Measurements from ENCODE around the gene UGDH. TPM values are rescaled to one million over a fixed set of nuclear protein-coding genes. Genes with fewer than 3 reads are reported as not detected.
"Not testable (repeated sequence)": the region's sequence is repeated elsewhere in the genome, so short reads cannot be mapped to it uniquely, and the experiment has no call there.

UGDH gene
- total RNA-seq, 1 donor from 2014 or later: 32.3 TPM

DNA sequence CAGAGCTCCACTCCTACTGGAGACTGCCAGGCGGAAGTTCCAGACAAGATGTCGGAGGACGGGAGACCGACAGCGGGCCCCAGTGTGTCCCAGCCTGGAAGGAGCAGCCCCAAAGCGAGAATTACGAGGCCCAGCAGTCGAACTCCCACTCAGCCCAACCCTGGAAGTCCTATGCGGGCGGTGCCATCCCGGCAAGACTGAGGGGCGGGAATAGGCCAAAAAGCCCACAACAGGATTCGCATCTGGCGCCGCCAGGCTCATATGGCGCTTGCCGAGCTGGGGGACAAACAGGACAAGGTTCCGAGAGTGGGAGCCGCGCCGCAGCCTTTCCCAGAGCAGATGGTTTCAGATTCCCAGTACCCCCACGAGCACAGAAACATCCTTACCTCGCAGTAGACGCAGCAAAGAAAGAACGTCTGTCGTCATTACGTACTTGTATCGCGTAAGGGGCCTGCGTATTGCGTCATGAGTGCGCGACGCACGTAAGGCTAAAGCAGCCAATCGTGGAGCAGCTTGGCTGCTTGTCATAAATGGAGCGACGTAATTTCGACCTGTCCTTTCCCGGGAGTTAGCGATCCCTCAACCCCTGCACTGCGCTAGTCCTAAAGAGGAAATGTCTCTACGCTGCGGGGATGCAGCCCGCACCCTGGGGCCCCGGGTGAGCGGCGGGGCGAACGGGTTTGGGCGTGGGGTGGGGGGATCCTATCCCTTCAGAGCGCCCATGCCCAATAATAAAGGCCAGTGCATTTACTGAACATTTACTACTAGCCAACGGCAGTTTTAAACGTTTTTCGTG is 68.5 kb downstream of the UGDH start, which contains the start of the genes LIAS and RPL9:
Gene LIAS, plus strand, starts transcription at position 552 of the 796 bp plus-strand sequence. Its CDS starts 62 bp downstream, at position 614.
Gene RPL9, minus strand, starts transcription at position 418 of the 796 bp plus-strand sequence. CDS start 483 bp downstream, outside the sequence.
- DNase-seq: peak; percentile 89
- Mint-ChIP-seq H3K4me1 (ENCODE audit: low read depth, unreplicated experiment) (peaks cover 11% of the 10 kb centered on the region), H3K9me3 (ENCODE audit: unreplicated experiment) (peaks cover 10% of the 10 kb centered on the region), H3K4me3 (ENCODE audit: unreplicated experiment) (peak within 1 kb of the TSS; percentile 99), H3K27ac (ENCODE audit: unreplicated experiment) (peak within 1 kb of the TSS; percentile 100), H3K36me3 (ENCODE audit: unreplicated experiment) (no peaks in the 10 kb centered on the region), H3K27me3 (ENCODE audit: unreplicated experiment) (peaks cover 9% of the 10 kb centered on the region)
- TF ChIP-seq, protein P1, sequence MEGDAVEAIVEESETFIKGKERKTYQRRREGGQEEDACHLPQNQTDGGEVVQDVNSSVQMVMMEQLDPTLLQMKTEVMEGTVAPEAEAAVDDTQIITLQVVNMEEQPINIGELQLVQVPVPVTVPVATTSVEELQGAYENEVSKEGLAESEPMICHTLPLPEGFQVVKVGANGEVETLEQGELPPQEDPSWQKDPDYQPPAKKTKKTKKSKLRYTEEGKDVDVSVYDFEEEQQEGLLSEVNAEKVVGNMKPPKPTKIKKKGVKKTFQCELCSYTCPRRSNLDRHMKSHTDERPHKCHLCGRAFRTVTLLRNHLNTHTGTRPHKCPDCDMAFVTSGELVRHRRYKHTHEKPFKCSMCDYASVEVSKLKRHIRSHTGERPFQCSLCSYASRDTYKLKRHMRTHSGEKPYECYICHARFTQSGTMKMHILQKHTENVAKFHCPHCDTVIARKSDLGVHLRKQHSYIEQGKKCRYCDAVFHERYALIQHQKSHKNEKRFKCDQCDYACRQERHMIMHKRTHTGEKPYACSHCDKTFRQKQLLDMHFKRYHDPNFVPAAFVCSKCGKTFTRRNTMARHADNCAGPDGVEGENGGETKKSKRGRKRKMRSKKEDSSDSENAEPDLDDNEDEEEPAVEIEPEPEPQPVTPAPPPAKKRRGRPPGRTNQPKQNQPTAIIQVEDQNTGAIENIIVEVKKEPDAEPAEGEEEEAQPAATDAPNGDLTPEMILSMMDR (IDR thresholded peaks at IDR 0.05; ENCODE audit: partially characterized antibody, unreplicated experiment): no peak

DNA sequence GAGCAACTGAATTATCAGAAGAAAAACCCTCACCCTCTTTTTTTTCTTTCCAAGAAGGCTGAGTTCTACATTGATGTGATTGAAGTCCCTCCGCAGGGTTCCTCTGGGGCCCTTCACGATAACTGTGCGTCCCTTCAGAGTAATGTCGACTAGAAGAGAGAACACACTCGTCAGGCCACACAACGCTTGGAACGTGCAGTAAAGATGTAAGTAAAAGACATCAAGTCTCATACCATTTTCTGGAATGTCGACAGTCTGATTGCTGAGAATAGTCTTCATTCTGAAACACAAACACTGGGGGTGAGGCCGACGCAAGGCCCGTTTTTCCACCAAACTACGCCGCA is 69.1 kb downstream of the UGDH start:
- Mint-ChIP-seq H3K4me1 (ENCODE audit: low read depth, unreplicated experiment) (peaks cover 11% of the 10 kb centered on the region), H3K27ac (ENCODE audit: unreplicated experiment) (peak overlapping the region; percentile 100), H3K4me3 (ENCODE audit: unreplicated experiment) (peak overlapping the region; percentile 99)
- not testable (repeated sequence) for H3K9me3 Mint-ChIP-seq (ENCODE audit: unreplicated experiment); H3K27me3 Mint-ChIP-seq (ENCODE audit: unreplicated experiment); H3K36me3 Mint-ChIP-seq (ENCODE audit: unreplicated experiment); DNase-seq

DNA sequence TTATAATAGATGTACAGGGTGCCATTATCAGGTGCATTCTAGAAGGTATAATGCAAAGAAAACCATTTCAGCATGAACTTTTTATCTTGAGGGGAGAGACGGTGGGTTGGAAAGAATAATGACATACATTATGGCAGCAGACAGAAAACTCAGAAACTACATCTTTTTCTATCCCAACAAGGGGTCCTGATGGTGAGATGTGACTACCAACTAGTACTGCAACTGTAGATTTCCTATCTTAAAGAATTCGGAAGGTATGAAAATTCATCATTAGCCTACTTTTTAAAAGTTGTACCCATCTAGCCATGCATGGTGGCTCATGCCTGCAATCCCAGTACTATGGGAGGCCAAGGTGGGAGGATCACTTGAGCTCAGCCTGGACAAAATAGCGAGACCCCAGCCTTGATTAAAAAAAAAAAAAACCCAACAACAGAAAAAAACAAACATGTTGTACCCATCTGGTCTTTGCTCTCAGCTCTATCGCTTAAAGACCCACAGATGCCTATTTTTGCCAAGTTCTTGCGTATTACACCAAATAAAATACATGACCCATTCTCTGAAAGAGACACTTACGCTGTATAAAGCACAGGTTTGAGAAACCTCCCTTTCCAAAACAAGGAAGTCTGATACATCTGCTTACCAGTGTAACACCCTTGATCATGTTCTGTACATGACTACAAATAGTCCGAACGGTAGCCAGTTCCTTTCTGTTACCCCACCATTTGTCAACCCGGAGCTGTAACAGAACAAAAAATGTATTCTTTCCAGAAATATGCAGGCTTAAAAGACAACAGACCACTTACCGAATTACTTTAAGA is 70.1 kb downstream of the UGDH start:
- Mint-ChIP-seq H3K36me3 (ENCODE audit: unreplicated experiment) (peaks cover 2% of the 10 kb centered on the region), H3K4me1 (ENCODE audit: low read depth, unreplicated experiment) (peaks cover 11% of the 10 kb centered on the region), H3K27ac (ENCODE audit: unreplicated experiment) (peak overlapping the region; percentile 100), H3K9me3 (ENCODE audit: unreplicated experiment) (peaks cover 10% of the 10 kb centered on the region), H3K4me3 (ENCODE audit: unreplicated experiment) (peak overlapping the region; percentile 99), H3K27me3 (ENCODE audit: unreplicated experiment) (peaks cover 10% of the 10 kb centered on the region)
- TF ChIP-seq, protein P1 (IDR thresholded peaks at IDR 0.05; ENCODE audit: partially characterized antibody, unreplicated experiment): no peak
- DNase-seq: no peak

DNA sequence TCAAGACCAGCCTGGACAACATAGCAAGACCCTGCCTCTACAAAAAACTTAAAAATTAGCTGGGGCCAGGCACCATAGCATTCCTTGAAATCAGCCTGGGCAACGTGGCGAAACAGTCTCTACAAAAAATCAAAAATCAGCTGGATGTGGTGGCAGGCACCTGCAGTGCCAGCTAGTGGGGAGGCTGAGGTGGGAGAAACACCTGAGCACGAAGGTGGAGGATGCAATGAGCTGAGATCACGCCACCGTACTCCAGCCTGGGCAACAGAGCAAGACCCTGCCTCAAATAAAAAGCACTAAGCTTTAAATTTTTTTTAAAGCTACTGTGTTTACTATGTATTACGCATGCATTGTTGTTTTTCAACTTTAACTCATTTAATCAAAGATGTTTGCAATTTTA is 71.8 kb downstream of the UGDH start:
- H3K27me3 Mint-ChIP-seq (ENCODE audit: unreplicated experiment): peaks cover 10% of the 10 kb centered on the region
- TF ChIP-seq, protein P1 (IDR thresholded peaks at IDR 0.05; ENCODE audit: partially characterized antibody, unreplicated experiment): no peak
- H3K27ac Mint-ChIP-seq (ENCODE audit: unreplicated experiment): no peak overlapping the region
- peaks cover 11% of the 10 kb centered on the region for H3K4me1 Mint-ChIP-seq (ENCODE audit: low read depth, unreplicated experiment)
- no peak overlapping the region for H3K4me3 Mint-ChIP-seq (ENCODE audit: unreplicated experiment)
- peaks cover 6% of the 10 kb centered on the region for H3K36me3 Mint-ChIP-seq (ENCODE audit: unreplicated experiment)
- peaks cover 10% of the 10 kb centered on the region for H3K9me3 Mint-ChIP-seq (ENCODE audit: unreplicated experiment)
- DNase-seq: no peak

DNA sequence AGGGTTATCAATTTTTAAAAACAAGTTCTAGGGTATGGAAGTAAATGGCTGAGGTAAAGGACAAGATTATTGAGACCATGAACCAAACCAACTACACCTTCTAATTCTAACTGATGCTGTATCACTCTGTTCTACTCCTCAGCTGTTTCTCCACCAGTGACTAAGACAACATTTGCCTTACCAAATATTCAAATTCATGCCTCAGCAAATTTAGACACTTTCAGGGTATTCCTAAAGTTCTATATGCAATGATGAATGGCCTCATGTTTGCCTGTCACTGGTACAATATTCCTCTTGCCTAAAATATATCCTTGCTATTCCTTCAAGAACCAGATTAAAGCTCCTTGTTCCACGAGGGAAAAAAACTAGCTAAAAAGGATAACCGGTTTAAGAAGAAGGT is 73.5 kb downstream of the UGDH start:
- peaks cover 6% of the 10 kb centered on the region for H3K36me3 Mint-ChIP-seq (ENCODE audit: unreplicated experiment)

More for the DNA sequence above, 73.5 kb downstream of the UGDH start:
- Mint-ChIP-seq H3K9me3 (ENCODE audit: unreplicated experiment) (peaks cover 8% of the 10 kb centered on the region), H3K27ac (ENCODE audit: unreplicated experiment) (no peak overlapping the region), H3K27me3 (ENCODE audit: unreplicated experiment) (peaks cover 9% of the 10 kb centered on the region), H3K4me1 (ENCODE audit: low read depth, unreplicated experiment) (peaks cover 9% of the 10 kb centered on the region), H3K4me3 (ENCODE audit: unreplicated experiment) (no peak overlapping the region)
- no peak for DNase-seq
- TF ChIP-seq, protein P1 (IDR thresholded peaks at IDR 0.05; ENCODE audit: partially characterized antibody, unreplicated experiment): no peak

Data from glutamatergic neuron (in vitro differentiated cells).